Measurements from ENCODE around the gene MPZL1. TPM values are rescaled to one million over a fixed set of nuclear protein-coding genes. Genes with fewer than 3 reads are reported as not detected.

Gene MPZL1
- total and polyA plus RNA-seq, 12 donors: 12.8 to 52.5 (median 24.6) TPM

GRCh38 chr1:167683226-167683625 lies 38.6 kb upstream of the MPZL1 start:
- intact Hi-C loops (cut with DNase I): loop anchor here in 4 of 10 donors (5.0 to 10.0 kb wide), 2 partner anchors 48 to 51 kb away; partner anchors contain the start of gene RCSD1 (in 4 of the 4)
- ATAC-seq: no peak
- no peak for TF ChIP-seq CTCF (IDR thresholded peaks at IDR 0.05)
- H3K36me3 ChIP-seq: peaks cover 0 to 78% (median 0%) of the 10 kb centered on the region in 9 donors
- peaks cover 11 to 100% (median 90%) of the 10 kb centered on the region in 9 donors for H3K4me1 ChIP-seq
- H3K4me3 ChIP-seq: no peak overlapping the region
- 45 to 56% methylated on average over 6 of the region's 6 CpGs for WGBS, 2 donors
- DNase-seq: no peak
- H3K27me3 ChIP-seq: no peaks in the 10 kb centered on the region
- no peaks in the 10 kb centered on the region for H3K9me3 ChIP-seq
- H3K27ac ChIP-seq: peak overlapping the region; percentile 64 to 83 (median 80)

GRCh38 chr1:167683641-167684502 lies 37.9 kb upstream of the MPZL1 start:
- no peaks in the 10 kb centered on the region for H3K9me3 ChIP-seq
- H3K4me1 ChIP-seq: peaks cover 11 to 96% (median 89%) of the 10 kb centered on the region in 9 donors
- peaks cover 0 to 84% (median 0%) of the 10 kb centered on the region in 9 donors for H3K36me3 ChIP-seq
- ATAC-seq (peak; percentile 38 to 68 (median 64)), DNase-seq (peak; percentile 60 to 66)
- intact Hi-C loops (cut with DNase I): loop anchor here in 6 of 10 donors (1.0 to 10.0 kb wide), 5 partner anchors 49 to 130 kb away; partner anchors contain the start of gene RCSD1 (in 4 of the 6)
- no peaks in the 10 kb centered on the region for H3K27me3 ChIP-seq
- H3K4me3 ChIP-seq: no peak overlapping the region
- 20 to 32% methylated on average over 15 of the region's 15 CpGs for WGBS, 2 donors
- TF ChIP-seq CTCF (IDR thresholded peaks at IDR 0.05): no peak
- peak overlapping the region; percentile 64 to 83 (median 80) for H3K27ac ChIP-seq

GRCh38 chr1:167685844-167686243 lies 35.9 kb upstream of the MPZL1 start:
- Histone ChIP-seq H3K36me3 (peaks cover 0 to 93% (median 10%) of the 10 kb centered on the region in 9 donors), H3K4me3 (no peak overlapping the region), H3K27me3 (no peaks in the 10 kb centered on the region), H3K9me3 (no peaks in the 10 kb centered on the region), H3K27ac (peak overlapping the region; percentile 21 to 83 (median 80)), H3K4me1 (peaks cover 7 to 86% (median 69%) of the 10 kb centered on the region in 9 donors)
- TF ChIP-seq CTCF (IDR thresholded peaks at IDR 0.05): no peak
- DNase-seq: no peak
- intact Hi-C loops (cut with DNase I): loop anchor here in 7 of 10 donors (1.0 to 10.0 kb wide), 10 partner anchors 34 to 129 kb away; partner anchors contain the start of gene RCSD1 (in 3 of the 7)
- 18 to 29% methylated on average over 5 of the region's 5 CpGs for WGBS, 2 donors
- peak in 6 of 8 donors; percentile 24 to 51 (median 38) for ATAC-seq

- 25 to 26% methylated on average over 7 of the region's 7 CpGs for WGBS, 2 donors
These were observed 33.8 kb upstream of the MPZL1 start for GRCh38 chr1:167687919-167688519.

More at GRCh38 chr1:167687919-167688519, 33.8 kb upstream of the MPZL1 start:
- H3K9me3 ChIP-seq: no peaks in the 10 kb centered on the region
- DNase-seq (peak in 1 of 2 donors; percentile 86), ATAC-seq (peak in 7 of 8 donors; percentile 20 to 65 (median 43))
- intact Hi-C loops (cut with DNase I): loop anchor here (1.0 to 10.0 kb wide), 9 partner anchors 36 to 131 kb away; partner anchors contain the start of gene RCSD1 (in 3 of the 10)
- peaks cover 0 to 96% (median 11%) of the 10 kb centered on the region in 9 donors for H3K36me3 ChIP-seq
- H3K4me1 ChIP-seq: peaks cover 3 to 74% (median 54%) of the 10 kb centered on the region in 9 donors
- no peaks in the 10 kb centered on the region for H3K27me3 ChIP-seq
- H3K27ac ChIP-seq: peak overlapping the region in 9 of 10 donors; percentile 37 to 83 (median 78)
- peak; percentile 89 to 97 (median 95) for TF ChIP-seq CTCF (IDR thresholded peaks at IDR 0.05)
- H3K4me3 ChIP-seq: no peak overlapping the region
